Gastrocnemius medialis (tissue), 4 donors: ENCODE results near the gene WDR64. TPM values are rescaled to one million over a fixed set of nuclear protein-coding genes. Genes with fewer than 3 reads are reported as not detected.

Experiments
- ATAC-seq, 2 donors: fragments of 150-250 bp; one replicate each; pipeline ENCODE4 v1.9.1; 2016
- DNase-seq, 2 donors: peaks; one replicate each; pipeline ENCODE4 v3.0.0-alpha.2; 2019
- H3K27ac ChIP-seq, 4 donors: fragments of 200-600 bp; sonication (generic); 1 replicate in 1 of 4; 2 replicates in 3 of 4; pipeline ENCODE4 v1.5.1; 2016 to 2018; ENCODE audit warnings: mild to moderate bottlenecking in 2 of 4, moderate library complexity in 1 of 4
- H3K27me3 ChIP-seq, 3 donors: fragments of 200-600 bp; sonication (generic) in 2 of 3; 1 replicate in 1 of 3; 2 replicates in 2 of 3; pipeline versions ENCODE4 v1.5.1 to v1.6.0; 2016 to 2019; ENCODE audit warnings: mild to moderate bottlenecking in 1 of 3, moderate library complexity in 1 of 3
- H3K36me3 ChIP-seq, 2 donors: fragments of 200-600 bp; sonication (generic) in 1 of 2; one replicate each; pipeline ENCODE4 v1.5.1; 2017 to 2018
- H3K4me1 ChIP-seq, 2 donors: fragments of 200-600 bp; sonication (generic) in 1 of 2; one replicate each; pipeline ENCODE4 v1.5.1; 2016 to 2017; ENCODE audit warnings: mild to moderate bottlenecking in 2 of 2
- H3K4me3 ChIP-seq, 4 donors: fragments of 200-600 bp; sonication (generic) in 3 of 4; 1 replicate in 1 of 4; 2 replicates in 3 of 4; pipeline ENCODE4 v1.5.1; 2016 to 2019; ENCODE audit warnings: mild to moderate bottlenecking in 2 of 4
- H3K9me3 ChIP-seq, 3 donors: fragments of 200-600 bp; sonication (generic) in 2 of 3; 1 replicate in 1 of 3; 2 replicates in 2 of 3; pipeline ENCODE4 v1.5.1; 2016 to 2019
- POLR2A ChIP-seq, 2 donors: fragments of 450-650 bp; IDR thresholded peaks; one replicate each; pipeline ENCODE4 v1.6.1; 2017; ENCODE audit warnings: antibody characterized with exemption in 2 of 2, mild to moderate bottlenecking in 2 of 2, moderate library complexity in 2 of 2
- in situ Hi-C, 4 donors: fragments of 200-750 bp; cut with MboI; loops; one replicate each; pipeline versions ENCODE4 v1.15.0 to v1.8.0; 2017; ENCODE audit warnings: low sequenced_read_pairs in 4 of 4
- intact Hi-C: fragments of 100-400 bp; cut with DNase I; formaldehyde crosslinking; loops from one replicate; pipeline ENCODE4 v1.15.1; 2023; ENCODE audit warnings: low total_unique reads
- total RNA-seq, 4 donors: library from RNA; depleted of rRNA; stranded (reverse); fragments of >200 nt; gene quantifications; one replicate each; pipeline versions ENCODE4 v1.1.0 to v1.2.3, GENCODE V29; 2016
- TF ChIP-seq, protein P1 (sequence below), 5 experiments: fragments of 450-650 bp in 3 of 5; fragments of 200-600 bp in 2 of 5; sonication (generic) in 2 of 5; IDR thresholded peaks in 4 of 5; conservative IDR thresholded peaks in 1 of 5; 1 replicate in 4 of 5; 2 replicates in 1 of 5; pipeline ENCODE4 v1.5.1; 2016 to 2019; ENCODE audit warnings: antibody characterized with exemption in 5 of 5, mild to moderate bottlenecking in 3 of 5, moderate library complexity in 3 of 5

The WDR64 gene
- total RNA-seq, 4 donors from 2014 or later, result 0.22 TPM; not detected in 3

DNA sequence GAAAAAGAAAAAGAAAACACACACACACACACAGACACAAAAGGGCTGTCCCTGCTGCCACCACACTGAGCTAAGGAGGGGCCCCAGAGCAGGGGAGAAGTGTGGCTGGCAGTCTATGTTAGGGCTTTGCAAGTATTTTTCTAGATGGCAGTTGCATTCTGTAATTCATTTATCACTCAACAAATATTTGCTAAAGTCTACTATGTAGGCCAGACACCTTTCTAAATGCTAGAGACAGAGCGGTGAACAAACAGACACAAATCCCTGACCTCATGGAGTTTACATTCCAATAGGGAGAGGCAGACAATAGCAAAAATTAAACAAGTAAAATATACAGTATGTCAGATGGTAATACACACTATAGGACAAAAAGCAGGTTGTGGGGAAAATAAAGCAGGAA, 20.2 kb downstream of the WDR64 start:
- no peak overlapping the region for H3K27ac ChIP-seq
- intact Hi-C loops (no loop called here), in situ Hi-C loops (no loop called here)
- H3K4me3 ChIP-seq, result no peak overlapping the region
- H3K4me1 ChIP-seq, result no peaks in the 10 kb centered on the region
- H3K36me3 ChIP-seq, result no peaks in the 10 kb centered on the region
- no peaks in the 10 kb centered on the region for H3K27me3 ChIP-seq
- TF ChIP-seq, protein P1, sequence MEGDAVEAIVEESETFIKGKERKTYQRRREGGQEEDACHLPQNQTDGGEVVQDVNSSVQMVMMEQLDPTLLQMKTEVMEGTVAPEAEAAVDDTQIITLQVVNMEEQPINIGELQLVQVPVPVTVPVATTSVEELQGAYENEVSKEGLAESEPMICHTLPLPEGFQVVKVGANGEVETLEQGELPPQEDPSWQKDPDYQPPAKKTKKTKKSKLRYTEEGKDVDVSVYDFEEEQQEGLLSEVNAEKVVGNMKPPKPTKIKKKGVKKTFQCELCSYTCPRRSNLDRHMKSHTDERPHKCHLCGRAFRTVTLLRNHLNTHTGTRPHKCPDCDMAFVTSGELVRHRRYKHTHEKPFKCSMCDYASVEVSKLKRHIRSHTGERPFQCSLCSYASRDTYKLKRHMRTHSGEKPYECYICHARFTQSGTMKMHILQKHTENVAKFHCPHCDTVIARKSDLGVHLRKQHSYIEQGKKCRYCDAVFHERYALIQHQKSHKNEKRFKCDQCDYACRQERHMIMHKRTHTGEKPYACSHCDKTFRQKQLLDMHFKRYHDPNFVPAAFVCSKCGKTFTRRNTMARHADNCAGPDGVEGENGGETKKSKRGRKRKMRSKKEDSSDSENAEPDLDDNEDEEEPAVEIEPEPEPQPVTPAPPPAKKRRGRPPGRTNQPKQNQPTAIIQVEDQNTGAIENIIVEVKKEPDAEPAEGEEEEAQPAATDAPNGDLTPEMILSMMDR (IDR thresholded peaks at IDR 0.05 in 4 of 5, conservative IDR thresholded peaks at IDR 0.05 in 1 of 5), result no peak
- TF ChIP-seq POLR2A (IDR thresholded peaks at IDR 0.05), result no peak
- ATAC-seq (no peak), DNase-seq (no peak)
- H3K9me3 ChIP-seq, result no peaks in the 10 kb centered on the region

DNA sequence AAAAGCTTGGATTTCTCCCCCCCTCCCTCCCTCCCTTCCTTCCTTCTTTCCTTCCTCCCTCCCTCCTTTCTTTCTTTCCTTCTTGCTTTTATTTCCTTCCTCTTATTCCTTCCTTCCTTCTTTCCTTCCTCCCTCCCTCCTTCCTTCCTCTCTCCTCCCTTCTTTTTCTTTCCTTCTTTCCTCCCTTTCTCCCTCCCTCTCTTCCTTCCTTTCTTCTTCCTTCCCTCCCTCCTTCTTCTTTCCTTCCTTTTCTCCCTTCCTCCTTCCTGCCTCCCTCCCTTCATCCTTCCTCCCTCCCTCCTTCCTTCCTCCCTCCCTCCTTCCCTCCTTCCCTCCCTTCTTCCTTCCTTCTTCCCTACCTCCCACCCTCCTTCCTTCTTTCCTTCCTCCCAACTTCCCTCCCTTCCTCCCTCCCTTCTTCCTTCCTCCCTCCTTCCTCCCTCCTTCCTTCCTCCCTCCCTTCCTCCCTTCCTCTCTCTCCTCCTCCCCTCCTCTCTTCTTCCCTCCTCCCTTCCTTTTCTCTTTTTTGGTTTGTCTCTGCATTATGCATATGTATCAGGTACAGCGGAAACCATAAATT, 22.8 kb downstream of the WDR64 start:
- TF ChIP-seq POLR2A (IDR thresholded peaks at IDR 0.05), result no peak
- TF ChIP-seq, protein P1 (IDR thresholded peaks at IDR 0.05 in 4 of 5, conservative IDR thresholded peaks at IDR 0.05 in 1 of 5), result no peak
- no peak overlapping the region for H3K27ac ChIP-seq
- no peaks in the 10 kb centered on the region for H3K4me1 ChIP-seq
- DNase-seq, result no peak
- ATAC-seq, result no peak
- H3K4me3 ChIP-seq, result no peak overlapping the region
- H3K27me3 ChIP-seq, result no peaks in the 10 kb centered on the region
- intact Hi-C loops (no loop called here), in situ Hi-C loops (no loop called here)
- H3K36me3 ChIP-seq, result no peaks in the 10 kb centered on the region
- no peaks in the 10 kb centered on the region for H3K9me3 ChIP-seq

DNA sequence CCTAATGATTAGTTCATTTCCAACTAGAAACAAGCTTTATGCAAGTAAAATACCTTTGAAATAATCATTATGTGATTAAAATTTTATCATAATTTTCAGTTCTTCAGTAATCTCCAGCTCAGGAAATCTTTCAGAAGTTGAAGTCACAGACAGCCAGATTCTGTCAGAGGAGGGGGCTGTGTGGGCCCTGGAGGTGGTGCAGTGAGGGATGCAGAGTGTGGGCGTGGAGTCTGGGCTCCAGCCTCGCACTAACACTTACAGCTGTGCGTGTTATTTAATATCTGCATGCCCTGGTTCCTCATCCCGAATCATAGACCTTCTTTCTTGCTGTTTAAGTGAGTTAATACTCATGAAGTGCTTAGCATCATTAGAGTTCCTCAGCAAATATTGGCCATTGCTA, 23.9 kb downstream of the WDR64 start:
- in situ Hi-C loops (no loop called here), intact Hi-C loops (no loop called here)
- ATAC-seq (no peak), DNase-seq (no peak)
- no peak overlapping the region for H3K27ac ChIP-seq
- H3K27me3 ChIP-seq, result peaks cover 0 to under 1% (median 0%) of the 10 kb centered on the region in 3 donors
- no peaks in the 10 kb centered on the region for H3K4me1 ChIP-seq
- H3K9me3 ChIP-seq, result no peaks in the 10 kb centered on the region
- no peak overlapping the region for H3K4me3 ChIP-seq
- H3K36me3 ChIP-seq, result no peaks in the 10 kb centered on the region
- TF ChIP-seq, protein P1 (IDR thresholded peaks at IDR 0.05 in 4 of 5, conservative IDR thresholded peaks at IDR 0.05 in 1 of 5), result no peak
- no peak for TF ChIP-seq POLR2A (IDR thresholded peaks at IDR 0.05)

DNA sequence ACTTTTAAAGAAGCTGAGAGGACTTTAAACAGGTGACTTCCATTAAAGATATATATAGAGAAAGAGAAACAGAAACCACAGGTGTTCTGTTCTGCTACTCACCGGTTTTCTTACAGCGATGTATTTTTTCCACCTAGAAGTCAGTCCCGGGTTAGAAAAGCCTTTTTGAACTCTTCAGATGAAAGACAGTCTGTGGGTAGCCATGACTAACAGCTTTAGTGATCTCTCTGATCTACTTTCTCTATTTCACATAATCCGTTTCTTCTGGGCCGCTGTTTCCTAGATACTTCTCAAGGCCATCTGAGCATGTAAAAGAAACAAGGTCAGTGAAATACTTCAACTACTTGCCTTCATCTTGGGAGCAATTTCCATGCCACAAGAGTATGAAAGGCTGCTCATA, 25.1 kb downstream of the WDR64 start:
- TF ChIP-seq, protein P1 (IDR thresholded peaks at IDR 0.05 in 4 of 5, conservative IDR thresholded peaks at IDR 0.05 in 1 of 5), result no peak
- no peak for TF ChIP-seq POLR2A (IDR thresholded peaks at IDR 0.05)
- ATAC-seq, result no peak
- H3K36me3 ChIP-seq, result no peaks in the 10 kb centered on the region
- in situ Hi-C loops, result no loop called here
- no peak overlapping the region for H3K4me3 ChIP-seq
- peaks cover 0 to 4% (median 0%) of the 10 kb centered on the region in 3 donors for H3K27me3 ChIP-seq
- no peaks in the 10 kb centered on the region for H3K9me3 ChIP-seq
- intact Hi-C loops, result no loop called here
- no peak overlapping the region for H3K27ac ChIP-seq
- DNase-seq, result no peak
- H3K4me1 ChIP-seq, result no peaks in the 10 kb centered on the region

DNA sequence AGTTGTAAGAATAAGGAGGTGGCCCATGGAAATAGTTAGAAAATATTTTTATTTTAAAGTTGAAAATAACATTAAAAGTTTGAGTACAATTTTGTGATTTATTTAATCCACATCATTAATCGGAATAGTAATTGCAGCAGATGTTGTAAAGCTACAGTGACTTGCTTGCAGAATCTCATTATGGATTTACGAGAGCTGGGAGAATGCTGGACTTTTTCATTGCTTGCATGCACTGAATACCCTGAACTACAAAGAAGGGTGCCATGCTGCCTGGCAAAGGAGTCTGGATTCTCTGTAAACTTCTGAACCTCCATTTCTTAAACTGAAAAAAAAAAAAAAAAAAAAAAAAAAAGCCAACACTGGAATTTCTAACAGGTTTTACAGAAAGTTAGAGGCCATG, 26.5 kb downstream of the WDR64 start:
- Histone ChIP-seq H3K4me3 (no peak overlapping the region), H3K27me3 (peaks cover 0 to 4% (median 0%) of the 10 kb centered on the region in 3 donors), H3K27ac (no peak overlapping the region), H3K4me1 (no peaks in the 10 kb centered on the region), H3K9me3 (no peaks in the 10 kb centered on the region), H3K36me3 (no peaks in the 10 kb centered on the region)
- intact Hi-C loops (no loop called here), in situ Hi-C loops (no loop called here)
- TF ChIP-seq POLR2A (IDR thresholded peaks at IDR 0.05), result no peak
- TF ChIP-seq, protein P1 (IDR thresholded peaks at IDR 0.05 in 4 of 5, conservative IDR thresholded peaks at IDR 0.05 in 1 of 5), result no peak
- ATAC-seq (no peak), DNase-seq (no peak)
